Fibroblast of lung (primary cell): ENCODE measurements around the gene CAPN3. TPM values are rescaled to one million over a fixed set of nuclear protein-coding genes. Genes with fewer than 3 reads are reported as not detected.

Experiments
- DNase-seq, 2 donors: peaks; one replicate each; pipeline versions ENCODE4 v3.0.0 to v3.0.0-alpha.2; 2010; ENCODE audit warnings: low read depth in 2 of 2
- H2AFZ ChIP-seq: 2 replicates; pipeline ENCODE4 v1.5.1; 2012; ENCODE audit warnings: low read length, control low read depth, inconsistent platforms
- H3K27ac ChIP-seq: 2 replicates; pipeline ENCODE4 v1.5.1; 2011; ENCODE audit warnings: low read length, control low read depth; ENCODE audit not compliant: insufficient read depth
- H3K27me3 ChIP-seq: 2 replicates; pipeline ENCODE4 v1.5.1; 2011; ENCODE audit warnings: mild to moderate bottlenecking, low read length; ENCODE audit not compliant: control insufficient read depth, insufficient read depth
- H3K36me3 ChIP-seq: 2 replicates; pipeline ENCODE4 v1.5.1; 2011; ENCODE audit warnings: low read length; ENCODE audit not compliant: control insufficient read depth, insufficient read depth
- H3K4me1 ChIP-seq: 2 replicates; pipeline ENCODE4 v1.5.1; 2011; ENCODE audit warnings: low read length; ENCODE audit not compliant: control insufficient read depth, insufficient read depth; ENCODE audit errors: extremely low read depth
- H3K4me2 ChIP-seq: 2 replicates; pipeline ENCODE4 v1.5.1; 2011; ENCODE audit warnings: low read length, control low read depth; ENCODE audit not compliant: insufficient read depth; ENCODE audit errors: extremely low read depth
- H3K4me3 ChIP-seq, 4 experiments: fragments of 200-600 bp in 1 of 4; sonication (generic) in 1 of 4; replicated peaks in 1 of 4; 2 replicates each; pipeline ENCODE4 v1.5.1; 2011 to 2016; ENCODE audit warnings: low read length in 4 of 4, low read depth in 3 of 4, mild to moderate bottlenecking in 3 of 4, control low read depth in 2 of 4, inconsistent platforms in 1 of 4, mixed read lengths in 1 of 4; ENCODE audit not compliant: insufficient read depth in 1 of 4; ENCODE audit errors: control extremely low read depth in 1 of 4
- H3K79me2 ChIP-seq: 2 replicates; pipeline ENCODE4 v1.5.1; 2012; ENCODE audit warnings: mild to moderate bottlenecking, low read length, inconsistent platforms; ENCODE audit not compliant: control insufficient read depth, insufficient read depth
- H3K9ac ChIP-seq: 2 replicates; pipeline ENCODE4 v1.5.1; 2011; ENCODE audit warnings: mild to moderate bottlenecking, low read length, control low read depth; ENCODE audit not compliant: insufficient read depth
- H3K9me3 ChIP-seq: 2 replicates; pipeline ENCODE4 v1.5.1; 2012; ENCODE audit warnings: low read depth, low read length; ENCODE audit not compliant: control insufficient read depth, insufficient read depth
- H4K20me1 ChIP-seq: 2 replicates; pipeline ENCODE4 v1.5.1; 2011; ENCODE audit warnings: low read length; ENCODE audit not compliant: control insufficient read depth, insufficient read depth; ENCODE audit errors: extremely low read depth
- EZH2 ChIP-seq: IDR thresholded peaks from 2 replicates; pipeline ENCODE4 v1.5.1; 2012; ENCODE audit warnings: low read length, control low read depth, mild to moderate bottlenecking; ENCODE audit errors: missing control alignments
- polyA plus RNA-seq, 2 donors: library from polyadenylated mRNA; depleted of rRNA in 1 of 2; stranded (reverse) in 1 of 2; unstranded in 1 of 2; fragments of >200 nt; gene quantifications; 2 replicates each; pipeline ENCODE4 v1.2.1, GENCODE V29; 2011 to 2012; ENCODE audit warnings: missing spikeins in 1 of 2
- total RNA-seq: library from RNA; depleted of rRNA; stranded (reverse); fragments of >200 nt; gene quantifications from 2 replicates; pipeline ENCODE4 v1.2.1, GENCODE V29; 2014
- TF ChIP-seq, protein P1 (sequence below), 2 donors: IDR thresholded peaks in 1 of 2; conservative IDR thresholded peaks in 1 of 2; 1 replicate in 1 of 2; 2 replicates in 1 of 2; pipeline ENCODE4 v1.5.1; 2011 to 2012; ENCODE audit warnings: low read length in 2 of 2, control low read depth in 1 of 2, inconsistent platforms in 1 of 2, low read depth in 1 of 2, mild to moderate bottlenecking in 1 of 2

CAPN3 gene
- total and polyA plus RNA-seq, 2 donors (not counting 1 experiment from before 2014, with no cell fraction given), result 1.3 to 3.6 TPM

DNA sequence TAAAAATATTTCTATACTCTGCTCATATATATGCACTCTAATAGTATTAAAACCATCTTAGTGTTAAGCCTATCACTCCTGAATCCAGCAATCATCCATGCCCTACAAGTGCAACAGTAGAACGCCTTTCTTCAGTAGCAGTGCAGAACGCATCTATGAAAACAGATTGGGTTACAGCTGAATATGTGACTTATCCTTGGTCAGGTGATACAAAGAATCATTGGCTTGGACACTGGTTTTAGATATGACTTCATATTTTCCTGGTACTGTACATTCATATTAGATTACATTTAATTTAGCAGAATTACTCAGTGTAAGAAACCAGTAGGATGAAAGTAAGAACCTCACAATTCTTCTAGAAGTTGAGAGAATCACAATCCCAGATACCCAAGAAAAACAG, 88.3 kb downstream of the CAPN3 start:
- Histone ChIP-seq H3K4me3 (no peak overlapping the region), H3K79me2 (no peaks in the 10 kb centered on the region), H3K4me2 (no peak overlapping the region), H3K9ac (no peak overlapping the region), H3K4me1 (no peaks in the 10 kb centered on the region), H4K20me1 (no peaks in the 10 kb centered on the region), H3K9me3 (no peaks in the 10 kb centered on the region), H3K36me3 (peaks cover 11% of the 10 kb centered on the region), H2AFZ (no peak overlapping the region), H3K27me3 (no peaks in the 10 kb centered on the region), H3K27ac (no peak overlapping the region)
- DNase-seq, result no peak
- TF ChIP-seq EZH2, result no peak
- TF ChIP-seq, protein P1, sequence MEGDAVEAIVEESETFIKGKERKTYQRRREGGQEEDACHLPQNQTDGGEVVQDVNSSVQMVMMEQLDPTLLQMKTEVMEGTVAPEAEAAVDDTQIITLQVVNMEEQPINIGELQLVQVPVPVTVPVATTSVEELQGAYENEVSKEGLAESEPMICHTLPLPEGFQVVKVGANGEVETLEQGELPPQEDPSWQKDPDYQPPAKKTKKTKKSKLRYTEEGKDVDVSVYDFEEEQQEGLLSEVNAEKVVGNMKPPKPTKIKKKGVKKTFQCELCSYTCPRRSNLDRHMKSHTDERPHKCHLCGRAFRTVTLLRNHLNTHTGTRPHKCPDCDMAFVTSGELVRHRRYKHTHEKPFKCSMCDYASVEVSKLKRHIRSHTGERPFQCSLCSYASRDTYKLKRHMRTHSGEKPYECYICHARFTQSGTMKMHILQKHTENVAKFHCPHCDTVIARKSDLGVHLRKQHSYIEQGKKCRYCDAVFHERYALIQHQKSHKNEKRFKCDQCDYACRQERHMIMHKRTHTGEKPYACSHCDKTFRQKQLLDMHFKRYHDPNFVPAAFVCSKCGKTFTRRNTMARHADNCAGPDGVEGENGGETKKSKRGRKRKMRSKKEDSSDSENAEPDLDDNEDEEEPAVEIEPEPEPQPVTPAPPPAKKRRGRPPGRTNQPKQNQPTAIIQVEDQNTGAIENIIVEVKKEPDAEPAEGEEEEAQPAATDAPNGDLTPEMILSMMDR (conservative IDR thresholded peaks at IDR 0.05 in 1 of 2, IDR thresholded peaks at IDR 0.05 in 1 of 2; ENCODE audit: low read depth in 1 of 2, low read length in 2 of 2), result no peak

DNA sequence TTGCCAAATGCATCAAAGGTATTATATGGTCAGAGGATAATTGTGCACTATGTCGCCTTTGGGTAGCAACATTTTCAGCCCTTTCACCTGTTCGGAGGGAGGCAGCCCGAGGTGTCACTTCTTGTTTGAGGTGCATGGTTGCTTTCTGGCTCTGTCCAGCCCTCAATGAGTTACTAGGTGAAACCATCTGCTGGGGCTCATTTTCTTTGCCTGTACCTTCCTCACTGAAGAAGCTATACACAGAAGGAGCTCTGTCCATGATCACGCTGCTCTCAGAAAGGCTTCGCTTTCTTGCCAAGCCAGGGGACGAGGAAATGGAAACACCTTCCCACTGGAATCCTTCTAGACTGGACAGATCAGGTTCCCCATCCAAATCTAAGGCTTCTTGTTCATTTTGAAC, 89.0 kb downstream of the CAPN3 start:
- Histone ChIP-seq H3K36me3 (peaks cover 11% of the 10 kb centered on the region), H3K27ac (no peak overlapping the region), H3K4me2 (no peak overlapping the region), H3K79me2 (no peaks in the 10 kb centered on the region), H3K4me1 (no peaks in the 10 kb centered on the region), H2AFZ (no peak overlapping the region), H3K27me3 (no peaks in the 10 kb centered on the region), H3K9ac (no peak overlapping the region), H3K9me3 (no peaks in the 10 kb centered on the region), H4K20me1 (no peaks in the 10 kb centered on the region), H3K4me3 (no peak overlapping the region)
- TF ChIP-seq EZH2, result no peak
- TF ChIP-seq, protein P1 (conservative IDR thresholded peaks at IDR 0.05 in 1 of 2, IDR thresholded peaks at IDR 0.05 in 1 of 2; ENCODE audit: low read depth in 1 of 2, low read length in 2 of 2), result no peak
- DNase-seq, result no peak

DNA sequence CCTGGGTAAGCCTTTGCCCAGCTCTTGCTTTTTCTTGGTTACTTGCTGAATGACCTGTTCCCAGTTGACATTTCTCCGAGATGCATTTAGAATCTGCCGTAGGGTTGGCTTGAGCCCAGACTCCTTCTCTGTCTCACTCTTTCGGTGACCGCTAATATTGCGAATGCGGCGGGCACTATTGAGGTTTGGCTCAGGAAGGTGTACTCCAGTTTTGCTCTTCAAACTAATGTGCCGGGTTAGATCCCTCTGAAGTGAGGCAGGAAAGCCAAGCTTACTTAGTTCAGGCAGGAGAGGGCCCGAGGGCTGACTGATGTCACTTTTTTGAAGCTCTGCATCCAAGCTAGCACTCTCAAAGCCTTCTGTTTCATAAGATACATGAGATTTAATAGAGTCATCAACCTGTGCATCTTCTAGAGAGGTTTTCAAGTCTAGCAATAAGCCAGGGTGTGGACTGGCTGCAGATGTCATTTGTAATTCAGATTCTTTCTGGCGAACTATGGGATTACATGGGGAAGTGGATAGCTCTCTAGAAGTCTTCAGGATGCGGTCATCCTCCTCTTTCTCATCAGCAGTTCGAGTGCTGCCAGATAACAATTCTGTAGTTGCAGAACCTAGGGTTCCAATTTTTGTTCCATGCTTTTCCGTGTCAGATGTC, 90.6 kb downstream of the CAPN3 start:
- H3K4me1 ChIP-seq, result no peaks in the 10 kb centered on the region
- no peak overlapping the region for H3K9ac ChIP-seq
- no peak overlapping the region for H3K4me2 ChIP-seq
- H3K27me3 ChIP-seq, result no peaks in the 10 kb centered on the region
- H3K27ac ChIP-seq, result no peak overlapping the region
- no peak for DNase-seq
- H3K9me3 ChIP-seq, result no peaks in the 10 kb centered on the region
- no peak overlapping the region for H3K4me3 ChIP-seq
- peaks cover 11% of the 10 kb centered on the region for H3K36me3 ChIP-seq
- H4K20me1 ChIP-seq, result no peaks in the 10 kb centered on the region
- peaks cover 1% of the 10 kb centered on the region for H3K79me2 ChIP-seq
- no peak overlapping the region for H2AFZ ChIP-seq
- TF ChIP-seq, protein P1 (conservative IDR thresholded peaks at IDR 0.05 in 1 of 2, IDR thresholded peaks at IDR 0.05 in 1 of 2; ENCODE audit: low read depth in 1 of 2, low read length in 2 of 2), result no peak
